ENCODE data around the gene LRRC75A. TPM values are rescaled to one million over a fixed set of nuclear protein-coding genes. Genes with fewer than 3 reads are reported as not detected.
"Not testable (repeated sequence)": the region's sequence is repeated elsewhere in the genome, so short reads cannot be mapped to it uniquely, and the experiment has no call there.

LRRC75A gene
- total and polyA plus RNA-seq, 2 of the 13 experiments (the other 11 are each of a cell fraction or from before 2014, with no cell fraction given): 0.03 TPM; not detected in 1

DNA sequence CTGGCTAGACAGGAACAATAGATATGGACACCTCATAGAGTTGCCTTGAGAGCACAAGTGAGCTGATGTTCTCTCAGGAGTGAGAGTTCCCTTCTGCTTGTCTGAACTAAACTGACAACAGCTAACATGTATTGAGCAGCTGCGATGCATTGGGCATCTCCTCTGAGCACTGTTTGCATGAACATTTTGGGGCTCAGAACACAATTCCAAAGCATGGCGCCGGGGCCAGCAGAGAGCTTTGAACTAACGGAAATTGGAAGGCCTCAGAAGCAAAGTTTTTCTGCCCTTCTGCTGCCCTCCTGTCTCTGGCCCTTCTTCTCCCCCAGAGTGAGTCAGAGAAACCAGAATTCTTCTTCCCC lies 38.5 kb downstream of the LRRC75A start (continued):
- no peak for TF ChIP-seq ZNF136 (CRISPR knock-in tag; IDR thresholded peaks at IDR 0.05; ENCODE audit: low read depth)
- TF ChIP-seq REPIN1 (CRISPR knock-in tag; IDR thresholded peaks at IDR 0.05; ENCODE audit: borderline replicate concordance, low read depth): 0 out of 2 replicates have a peak, but pooled peaks have one; percentile 3
- TF ChIP-seq RARG (CRISPR knock-in tag; IDR thresholded peaks at IDR 0.05; ENCODE audit: low read depth): no peak

DNA sequence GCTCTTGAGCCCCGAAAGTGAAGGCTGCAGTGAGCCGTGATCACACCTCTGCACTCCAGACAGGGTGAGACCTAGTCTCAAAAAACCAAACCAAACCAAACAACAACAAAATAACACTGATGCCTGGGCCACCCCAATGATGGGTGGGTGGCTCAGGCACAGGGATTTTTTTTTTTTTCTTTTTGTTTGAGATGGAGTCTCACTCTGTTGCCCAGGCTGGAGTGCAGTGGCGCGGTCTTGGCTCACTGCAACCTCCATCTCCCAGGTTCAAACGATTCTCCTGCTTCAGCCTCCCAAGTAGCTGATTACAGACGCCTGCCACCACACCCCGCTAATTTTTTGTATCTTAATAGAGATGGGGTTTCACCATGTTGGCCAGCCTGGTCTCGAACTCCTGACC lies 39.7 kb downstream of the LRRC75A start:
- H3K4me2 ChIP-seq (ENCODE audit: low read depth, low read length); intact Hi-C loops (cut with micrococcal nuclease; ENCODE audit: unreplicated experiment); BruUV-seq (replicated peaks); ATAC-seq; H2AFZ ChIP-seq (ENCODE audit: low read length); H3K4me1 ChIP-seq (ENCODE audit: insufficient read depth, low read length); H4K20me1 ChIP-seq (ENCODE audit: insufficient read depth, low read length); DNase-seq (ENCODE audit: low spot score); FAIRE-seq; H3K79me2 ChIP-seq (ENCODE audit: insufficient read depth, low read length); H3K9me3 ChIP-seq (ENCODE audit: low read length); H3K9ac ChIP-seq (ENCODE audit: insufficient read depth, low read depth, low read length); H3K27ac ChIP-seq (ENCODE audit: extremely low read length, insufficient read depth, low read length); H3K36me3 ChIP-seq (replicated peaks in 1 of 2; ENCODE audit: control insufficient read depth in 1 of 2, insufficient read depth in 2 of 2, low read length in 2 of 2); H3K27me3 ChIP-seq (ENCODE audit: control insufficient read depth in 1 of 2, insufficient read depth in 2 of 2, low read length in 2 of 2); H3K4me3 ChIP-seq (replicated peaks in 1 of 3; ENCODE audit: insufficient read depth in 1 of 3, low read depth in 2 of 3, low read length in 3 of 3): not testable (repeated sequence)
- 0 out of 2 replicates have a peak, but pooled peaks have one; percentile 20 for TF ChIP-seq ZNF121 (CRISPR knock-in tag; IDR thresholded peaks at IDR 0.05)
- TF ChIP-seq, protein P1, sequence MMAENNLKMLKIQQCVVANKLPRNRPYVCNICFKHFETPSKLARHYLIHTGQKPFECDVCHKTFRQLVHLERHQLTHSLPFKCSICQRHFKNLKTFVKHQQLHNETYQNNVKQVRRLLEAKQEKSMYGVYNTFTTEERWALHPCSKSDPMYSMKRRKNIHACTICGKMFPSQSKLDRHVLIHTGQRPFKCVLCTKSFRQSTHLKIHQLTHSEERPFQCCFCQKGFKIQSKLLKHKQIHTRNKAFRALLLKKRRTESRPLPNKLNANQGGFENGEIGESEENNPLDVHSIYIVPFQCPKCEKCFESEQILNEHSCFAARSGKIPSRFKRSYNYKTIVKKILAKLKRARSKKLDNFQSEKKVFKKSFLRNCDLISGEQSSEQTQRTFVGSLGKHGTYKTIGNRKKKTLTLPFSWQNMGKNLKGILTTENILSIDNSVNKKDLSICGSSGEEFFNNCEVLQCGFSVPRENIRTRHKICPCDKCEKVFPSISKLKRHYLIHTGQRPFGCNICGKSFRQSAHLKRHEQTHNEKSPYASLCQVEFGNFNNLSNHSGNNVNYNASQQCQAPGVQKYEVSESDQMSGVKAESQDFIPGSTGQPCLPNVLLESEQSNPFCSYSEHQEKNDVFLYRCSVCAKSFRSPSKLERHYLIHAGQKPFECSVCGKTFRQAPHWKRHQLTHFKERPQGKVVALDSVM (CRISPR knock-in tag; IDR thresholded peaks at IDR 0.05): peak; percentile 78; the same call in 1 of the 2 replicates
- ChIA-PET CTCF (ENCODE audit: low intra/inter-chr PET ratio, low total read pairs) (interaction anchor here (2.4 kb wide), 1 partner anchor 69 kb away, joined by 45 read pairs; no protein-coding TSS in a partner anchor), POLR2A (interaction anchor here (1.7 to 3.5 kb wide), 2 partner anchors 11 to 14 kb away, joined by 6 to 19 read pairs; no protein-coding TSS in a partner anchor)
- WGBS (ENCODE audit: low lambda C conversion rate): 87% methylated on average over 8 of the region's 8 CpGs
- in situ Hi-C loops (cut with HindIII; ENCODE audit: extremely low pct_ligation_motif_present, low pct_unique_long_range_greater_than_20kb): loop anchor here (5.0 kb wide), 1 partner anchor 70 kb away; no protein-coding TSS in a partner anchor
